ENCODE measurements around the gene HK1.

The HK1 gene

GRCh38 chr10:69382382-69383117 lies 104.3 kb downstream of the HK1 start:
- DNase-seq: no peak

- DNase-seq: no peak
These were observed 105.3 kb downstream of the HK1 start for GRCh38 chr10:69383558-69383957.

DNA sequence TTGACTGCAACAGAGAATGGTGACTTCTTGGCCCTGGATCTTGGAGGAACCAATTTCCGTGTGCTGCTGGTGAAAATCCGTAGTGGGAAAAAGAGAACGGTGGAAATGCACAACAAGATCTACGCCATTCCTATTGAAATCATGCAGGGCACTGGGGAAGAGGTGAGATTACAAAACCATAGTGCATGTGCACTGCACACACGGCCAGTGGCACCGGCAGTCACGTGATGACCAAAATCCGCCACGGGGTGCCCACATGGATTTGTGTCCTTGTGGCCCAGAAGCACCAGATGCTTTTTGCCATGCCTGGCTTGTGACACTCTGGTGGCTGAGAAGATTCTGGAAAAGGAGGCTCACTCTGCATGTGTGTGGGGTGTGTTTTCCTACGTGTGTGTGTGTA lies 106.0 kb downstream of the HK1 start:
- no peak for DNase-seq

- no peak for DNase-seq
These were observed 107.4 kb downstream of the HK1 start for GRCh38 chr10:69385454-69386350.

DNA sequence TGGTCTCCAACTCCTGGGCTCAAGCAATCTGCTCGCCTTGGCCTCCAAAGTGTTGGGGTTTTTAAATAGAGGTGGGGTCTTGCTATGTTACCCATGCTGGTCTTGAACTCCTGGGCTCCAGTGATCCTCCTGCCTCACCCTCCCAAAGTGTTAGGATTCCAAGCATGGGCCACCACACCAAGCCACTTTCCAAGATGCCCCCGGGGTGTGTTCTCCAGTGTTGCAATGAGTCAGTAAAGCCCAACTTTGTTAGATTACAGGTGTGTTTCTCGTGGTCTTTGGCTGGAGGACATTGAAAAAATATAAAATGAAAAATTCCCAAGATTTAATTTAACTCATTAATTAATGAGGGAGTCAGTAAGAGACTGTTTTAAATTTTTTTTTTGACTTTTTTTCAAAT lies 109.2 kb downstream of the HK1 start:
- DNase-seq: no peak

DNA sequence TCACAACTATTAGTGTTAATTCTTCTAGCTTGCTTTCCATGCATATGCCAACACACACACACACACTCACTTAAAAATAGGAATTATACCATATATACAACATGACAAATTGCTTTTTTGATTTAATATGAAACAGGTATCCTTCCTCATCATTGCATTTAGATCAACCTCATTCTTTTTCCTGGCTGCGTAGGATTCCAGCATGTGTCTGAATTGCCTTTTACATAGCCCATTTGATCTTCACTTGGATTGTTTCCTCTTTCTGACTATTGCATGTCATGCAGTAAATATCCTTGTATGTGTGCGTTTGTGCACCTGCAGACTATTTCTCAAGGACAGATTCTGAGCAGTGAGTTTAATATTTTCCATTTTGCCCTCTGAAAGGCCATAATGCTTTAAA lies 110.2 kb downstream of the HK1 start:
- no peak for DNase-seq

DNA sequence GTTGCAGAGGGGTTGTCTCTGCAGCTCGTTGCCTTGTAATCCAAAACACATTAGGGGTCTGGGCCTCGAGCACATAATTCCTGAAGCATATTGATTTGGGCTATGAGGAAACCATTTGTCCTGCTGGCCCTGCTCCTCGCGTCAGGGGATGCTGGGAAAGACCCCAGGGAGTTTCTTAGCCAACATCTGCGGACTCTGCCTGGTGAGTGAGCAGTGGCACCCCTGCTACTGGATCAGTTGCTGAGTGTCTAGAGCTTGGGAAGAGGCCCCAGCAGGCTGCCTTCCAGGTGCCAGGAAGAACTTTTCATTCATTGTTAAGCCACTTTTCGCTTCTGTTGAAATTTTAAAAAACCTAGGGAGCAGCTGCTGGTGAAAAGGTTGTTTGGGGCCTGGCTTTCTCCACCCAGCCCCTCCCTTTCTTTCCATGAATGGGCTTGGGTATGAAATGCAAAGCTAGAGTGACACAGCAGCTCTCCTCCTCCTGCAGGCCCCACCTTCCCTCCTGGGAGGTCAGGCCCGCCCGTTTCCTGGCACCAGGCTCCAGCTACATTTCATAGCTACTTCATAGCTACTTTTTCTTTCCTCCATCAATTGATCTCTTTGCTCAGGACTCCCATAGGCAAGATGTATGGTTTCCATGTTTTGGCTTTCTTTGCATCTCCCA lies 111.7 kb downstream of the HK1 start:
- DNase-seq: peak; percentile 70

GRCh38 chr10:69391158-69391557 lies 112.9 kb downstream of the HK1 start:
- no peak for DNase-seq

- peak; percentile 94 for DNase-seq
These were observed 114.2 kb downstream of the HK1 start for GRCh38 chr10:69392481-69393000.

- no peak for DNase-seq
These were observed 115.7 kb downstream of the HK1 start for GRCh38 chr10:69394020-69394419.

GRCh38 chr10:69397972-69398371 lies 119.7 kb downstream of the HK1 start:
- DNase-seq: no peak

DNA sequence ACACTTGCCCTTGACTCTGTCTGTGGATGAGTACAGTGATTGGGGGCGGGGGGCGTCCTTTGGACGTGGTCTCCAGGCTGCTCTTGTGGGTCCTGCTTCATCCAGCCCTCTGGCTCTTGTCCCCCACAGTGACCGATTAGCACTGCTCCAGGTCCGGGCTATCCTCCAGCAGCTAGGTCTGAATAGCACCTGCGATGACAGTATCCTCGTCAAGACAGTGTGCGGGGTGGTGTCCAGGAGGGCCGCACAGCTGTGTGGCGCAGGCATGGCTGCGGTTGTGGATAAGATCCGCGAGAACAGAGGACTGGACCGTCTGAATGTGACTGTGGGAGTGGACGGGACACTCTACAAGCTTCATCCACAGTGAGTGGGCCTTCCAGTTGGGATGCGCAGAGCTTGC lies 120.2 kb downstream of the HK1 start:
- DNase-seq: no peak

GRCh38 chr10:69400936-69401335 lies 122.6 kb downstream of the HK1 start:
- DNase-seq: no peak

GRCh38 chr10:69401416-69401815 lies 123.1 kb downstream of the HK1 start:
- no peak for DNase-seq

DNA sequence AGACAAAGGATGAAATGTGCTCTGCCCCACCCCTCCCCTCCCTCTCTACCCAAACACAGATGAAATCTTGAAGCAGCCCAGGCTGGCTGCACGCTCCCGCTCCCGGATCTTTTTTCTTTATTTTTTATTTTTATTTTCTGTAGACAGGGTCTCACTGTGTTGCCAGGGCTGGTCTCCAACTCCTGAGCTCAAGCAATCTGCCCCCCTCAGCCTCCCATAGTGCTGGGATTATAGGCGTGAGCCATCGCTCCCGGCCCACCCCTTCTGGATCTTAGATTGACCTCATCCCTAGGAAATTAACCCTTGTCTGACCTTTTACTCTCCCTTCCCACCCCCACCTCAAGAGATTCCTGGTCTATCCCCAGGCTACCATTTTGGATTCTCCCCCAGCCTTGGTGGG lies 124.1 kb downstream of the HK1 start:
- no peak for DNase-seq

DNA sequence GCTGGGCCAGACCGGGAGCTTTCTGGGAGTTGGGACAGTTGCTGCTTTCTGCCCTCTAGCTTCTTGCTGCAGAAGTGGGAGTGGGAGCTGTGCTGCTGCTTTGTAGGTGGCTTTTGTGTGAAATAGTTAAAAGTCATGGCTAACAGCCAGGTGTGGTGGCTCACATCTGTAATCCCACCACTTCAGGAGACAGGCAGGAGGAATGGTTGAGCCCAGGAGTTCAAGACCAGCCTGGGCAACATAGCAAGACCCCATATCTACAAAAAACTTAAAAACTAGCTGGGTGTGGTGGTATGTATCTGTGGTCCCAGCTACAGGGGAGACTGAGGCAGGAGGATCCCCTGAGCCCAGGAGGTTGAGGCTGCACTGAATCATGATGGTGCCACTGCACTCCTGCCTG lies 124.8 kb downstream of the HK1 start:
- no peak for DNase-seq

GRCh38 chr10:69403519-69403918 lies 125.2 kb downstream of the HK1 start:
- DNase-seq: no peak

GRCh38 chr10:69404786-69405185 lies 126.5 kb downstream of the HK1 start:
- no peak for DNase-seq

DNA sequence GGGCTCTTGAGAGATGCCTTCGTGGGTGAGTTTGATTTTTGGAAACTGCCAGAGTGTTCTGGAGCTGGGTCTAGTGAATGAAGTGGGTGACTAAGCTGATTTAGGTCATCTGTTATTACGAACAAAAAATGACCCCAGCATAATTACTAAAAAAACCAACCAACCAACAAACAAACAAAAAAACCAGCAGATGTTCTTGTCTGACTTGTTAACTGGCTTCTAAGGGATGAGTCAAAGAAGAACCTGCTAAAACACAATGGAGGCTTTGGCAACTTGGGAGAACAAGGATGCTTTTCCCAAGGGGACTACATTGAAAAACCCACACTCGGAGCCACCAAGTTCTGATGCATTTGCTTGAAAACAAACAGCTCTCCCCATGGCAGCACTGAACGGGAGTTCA lies 126.9 kb downstream of the HK1 start:
- no peak for DNase-seq

GRCh38 chr10:69406302-69406811 lies 128.1 kb downstream of the HK1 start:
- DNase-seq: peak; percentile 69

- DNase-seq: no peak
These were observed 128.7 kb downstream of the HK1 start for GRCh38 chr10:69406816-69407580.

GRCh38 chr10:69407621-69408301 lies 129.5 kb downstream of the HK1 start:
- DNase-seq: no peak

Data from islet precursor cell (in vitro differentiated cells).